NCI-H146 (cell line): ENCODE results near the gene NDUFA12.

ENCODE experiments used
- DNase-seq: peaks from one replicate; lab custom pipeline; 2025; lab: John Stamatoyannopoulos, UW

The NDUFA12 gene

DNA sequence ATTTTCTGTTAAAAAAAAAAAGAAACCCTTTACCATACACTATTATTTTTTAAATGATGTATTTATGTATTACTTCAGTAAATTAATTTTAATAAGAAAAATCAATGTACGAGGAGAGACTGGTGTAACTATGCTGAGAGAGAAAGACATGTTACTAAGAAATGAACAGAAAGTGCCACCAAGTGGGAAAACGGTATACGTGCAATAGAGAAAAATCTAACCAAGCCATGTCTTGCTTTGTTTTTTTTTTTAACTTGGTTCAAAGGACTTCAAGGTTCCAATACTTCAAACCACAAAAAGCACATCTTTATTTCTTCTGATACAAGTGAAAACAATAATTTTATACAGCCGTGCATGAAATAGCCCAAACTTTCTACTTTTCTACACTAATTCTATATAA is 22.9 kb downstream of the NDUFA12 start:
- no peak for DNase-seq

DNA sequence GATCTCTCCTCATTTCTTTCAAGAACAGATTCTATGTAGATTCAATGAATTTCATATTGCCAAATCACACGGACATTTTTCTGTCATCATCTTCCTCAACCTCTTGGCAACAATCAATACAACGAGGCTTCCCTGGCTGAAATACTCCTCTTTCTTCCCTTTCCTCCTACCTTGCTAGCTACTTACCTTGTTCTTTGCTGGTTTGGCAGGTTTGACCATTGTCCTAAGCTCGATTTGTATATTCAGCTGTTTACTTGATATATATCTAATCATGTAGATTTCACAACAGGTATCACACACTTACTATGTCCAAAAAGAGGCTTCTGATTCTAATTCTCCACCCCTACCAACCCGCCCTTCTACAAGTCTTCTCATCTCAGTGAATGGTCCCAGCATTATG is 23.6 kb downstream of the NDUFA12 start:
- no peak for DNase-seq

DNA sequence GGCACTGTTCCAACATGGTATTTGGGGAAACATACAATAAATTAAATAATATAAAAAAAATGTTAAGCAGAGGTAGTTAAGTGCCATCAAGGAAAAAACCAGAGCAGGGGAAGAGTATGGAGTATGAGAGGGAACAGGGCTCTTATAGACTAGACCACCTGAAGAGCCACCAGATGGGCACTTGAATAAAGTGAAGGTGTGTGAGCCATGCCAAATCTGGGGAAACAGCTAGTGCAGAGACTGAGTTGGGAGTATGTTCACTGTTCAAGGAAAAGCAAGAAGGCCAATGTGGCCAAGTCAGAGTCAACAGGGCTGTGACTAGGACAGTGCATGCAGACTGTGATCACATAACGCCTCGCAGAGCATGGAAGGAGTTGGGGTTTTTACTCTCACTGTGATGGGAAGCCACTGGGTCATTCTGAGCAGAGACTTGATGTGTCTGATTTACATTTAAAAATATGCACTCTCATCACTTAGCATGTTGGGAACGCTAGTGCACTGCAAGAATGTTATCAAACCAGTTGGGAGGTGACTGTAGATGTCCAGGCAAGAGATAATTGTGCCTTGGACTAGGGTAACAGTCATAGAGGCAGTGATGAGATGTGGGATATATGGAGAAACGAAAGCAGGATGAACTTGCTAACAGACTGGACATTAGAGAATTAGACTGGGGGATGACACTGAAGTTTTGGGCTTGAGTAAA is 25.6 kb downstream of the NDUFA12 start:
- DNase-seq, result no peak

DNA sequence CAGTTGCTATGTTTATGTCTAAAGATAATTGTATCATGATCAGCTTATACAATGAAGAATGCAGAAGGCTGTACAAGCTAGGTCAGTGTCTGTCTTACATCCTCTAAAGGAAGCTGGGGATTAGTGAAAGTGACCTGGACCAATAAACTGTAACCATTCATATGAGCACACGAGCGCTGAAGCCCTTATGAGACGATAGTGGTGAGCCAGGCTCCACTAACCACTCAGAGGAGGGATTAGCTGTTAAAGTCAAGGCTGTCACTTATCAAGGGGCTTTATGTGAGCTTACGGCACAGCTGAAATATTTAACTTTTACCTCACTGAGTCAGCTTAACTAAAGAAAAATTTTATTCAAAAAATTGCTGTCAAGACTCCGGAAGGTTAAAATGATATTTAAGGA is 30.3 kb downstream of the NDUFA12 start:
- no peak for DNase-seq

DNA sequence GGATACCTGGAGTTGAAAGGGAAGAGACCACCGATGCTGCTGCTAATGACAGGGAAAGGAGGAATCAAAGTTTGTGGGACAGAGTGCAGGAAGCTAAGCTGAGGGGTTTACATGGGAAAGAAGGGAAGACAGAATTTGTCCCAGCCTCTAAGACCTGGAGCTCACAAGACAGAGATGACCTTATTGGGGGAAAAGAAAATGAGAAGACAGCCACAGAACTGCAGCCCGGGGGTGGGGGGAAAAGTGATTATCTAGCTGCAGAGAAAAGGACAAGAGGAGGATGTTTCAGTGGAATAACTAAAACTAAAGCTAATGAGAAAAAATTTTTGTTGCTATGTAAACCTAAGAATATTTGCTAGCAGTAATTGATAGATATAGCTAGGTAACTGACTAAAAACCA is 30.7 kb downstream of the NDUFA12 start:
- no peak for DNase-seq

DNA sequence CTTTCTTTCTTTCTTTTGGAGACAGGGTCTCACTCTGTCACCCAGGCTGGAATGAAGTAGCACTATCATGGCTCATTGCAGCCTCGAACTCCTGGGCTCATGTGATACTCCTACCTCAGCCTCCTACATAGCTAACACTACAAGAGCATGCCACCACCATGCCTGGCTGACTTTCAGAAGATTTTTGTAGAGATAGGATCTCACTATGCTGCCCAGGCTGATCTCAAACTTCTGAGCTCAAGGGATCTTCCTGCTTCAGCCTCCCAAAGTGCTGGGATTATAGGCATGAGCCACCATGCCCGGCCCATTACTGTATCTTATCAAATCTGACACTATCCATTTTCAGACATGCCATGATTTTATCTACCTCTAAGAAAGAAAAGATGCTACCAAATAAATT is 31.6 kb downstream of the NDUFA12 start:
- DNase-seq, result no peak

DNA sequence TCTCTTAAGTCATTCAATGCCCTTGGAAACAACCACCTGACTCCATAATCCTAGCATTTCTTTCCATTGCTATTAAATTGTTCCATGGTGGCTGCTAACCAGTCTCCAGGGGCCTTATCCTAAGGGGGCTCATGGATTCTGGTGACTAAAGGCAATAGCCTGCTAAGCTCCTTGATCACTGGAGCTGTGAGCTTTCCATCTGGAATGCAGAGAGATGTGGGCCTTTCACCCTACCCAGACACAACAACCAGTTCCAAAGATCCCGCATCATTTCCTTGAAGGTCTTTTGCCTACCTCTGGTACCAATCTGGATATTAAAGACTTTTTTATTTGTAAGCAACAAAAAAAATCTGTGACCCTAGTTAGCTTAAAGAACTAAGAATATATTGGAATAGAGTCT is 32.9 kb downstream of the NDUFA12 start:
- no peak for DNase-seq

DNA sequence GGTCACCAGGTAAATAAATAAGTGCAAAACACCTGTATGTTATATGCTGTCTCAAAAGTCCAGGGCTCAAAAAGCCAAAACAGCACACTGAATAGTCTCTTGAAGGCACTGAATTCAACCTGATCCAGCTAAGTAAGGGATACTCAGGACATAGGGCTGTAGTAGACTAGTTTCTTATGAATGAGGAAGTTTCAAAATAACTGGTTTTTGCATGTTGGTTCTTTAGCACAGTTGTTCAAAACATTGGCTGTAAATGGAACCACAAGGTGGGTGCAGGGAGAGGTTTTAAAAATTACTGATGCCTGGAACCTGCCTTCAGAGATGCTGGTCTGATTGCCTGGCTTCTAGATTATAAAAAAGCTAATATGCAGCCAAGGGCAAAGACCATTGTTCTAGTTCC is 34.1 kb downstream of the NDUFA12 start:
- no peak for DNase-seq

DNA sequence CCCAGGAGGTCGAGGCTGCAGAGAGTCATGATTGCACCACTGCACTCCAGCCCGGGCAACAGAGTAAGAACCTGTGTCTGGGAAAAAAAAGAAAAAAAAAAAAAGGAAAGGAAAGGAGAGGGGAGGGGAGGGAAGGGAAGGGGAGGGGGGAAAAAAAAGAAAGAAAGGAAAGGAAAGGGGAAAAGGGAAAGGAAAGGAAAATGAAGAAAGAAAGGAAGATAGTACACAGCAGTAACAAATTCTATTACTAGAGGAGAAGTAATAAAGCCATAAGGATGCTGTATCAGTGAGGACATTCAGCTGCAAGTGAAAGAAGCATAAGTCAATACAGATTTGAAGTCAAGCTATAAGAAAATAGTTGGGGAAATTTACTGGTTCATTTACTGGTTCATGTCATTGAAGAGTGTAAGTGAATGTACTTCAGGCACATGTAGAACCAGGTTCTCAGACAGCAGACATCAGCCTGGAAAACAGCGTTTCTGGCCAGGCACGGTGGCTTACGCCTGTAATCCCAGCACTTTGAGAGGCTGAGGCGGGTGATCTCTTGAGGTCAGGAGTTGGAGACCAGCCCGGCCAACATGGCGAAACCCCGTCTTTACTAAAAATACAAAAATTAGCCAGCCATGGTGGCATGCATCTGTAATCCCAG is 37.4 kb downstream of the NDUFA12 start:
- no peak for DNase-seq

DNA sequence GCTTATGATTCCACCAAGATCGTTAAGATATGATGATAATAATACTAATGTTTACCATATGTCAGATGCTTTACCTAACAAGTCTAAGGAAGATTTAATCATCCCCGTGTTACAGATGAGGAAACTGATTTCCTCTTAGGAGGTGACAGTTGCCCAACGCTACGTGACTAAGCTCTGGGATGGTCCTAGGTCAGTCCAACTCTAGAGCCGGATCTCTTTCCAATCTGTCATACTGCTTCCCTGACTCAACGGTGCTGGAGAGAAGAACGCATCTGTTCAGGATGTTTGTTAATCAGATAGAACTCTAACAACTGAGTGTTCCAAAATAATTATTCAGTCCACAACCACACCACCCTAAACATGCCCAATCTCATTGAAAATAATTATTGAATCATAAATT is 39.8 kb downstream of the NDUFA12 start:
- no peak for DNase-seq

DNA sequence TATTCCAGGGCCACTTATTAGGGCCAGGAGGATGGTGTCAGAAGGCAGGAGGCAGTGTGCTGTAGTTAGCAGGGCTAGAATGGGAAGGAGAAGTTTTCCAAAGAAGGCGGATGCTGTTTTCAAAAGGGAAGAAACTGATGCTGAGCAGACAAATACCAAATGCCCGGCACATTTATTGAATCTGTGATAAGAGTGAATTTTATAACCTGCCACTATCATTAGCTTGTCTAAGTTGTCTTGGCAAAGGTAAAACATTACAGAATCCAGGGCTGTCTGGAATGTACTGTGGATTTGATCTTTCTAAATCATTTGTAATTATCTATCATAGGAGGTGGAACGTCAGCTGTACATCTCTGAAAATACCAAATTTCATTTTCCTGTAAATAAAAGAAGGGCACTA is 40.8 kb downstream of the NDUFA12 start:
- no peak for DNase-seq

DNA sequence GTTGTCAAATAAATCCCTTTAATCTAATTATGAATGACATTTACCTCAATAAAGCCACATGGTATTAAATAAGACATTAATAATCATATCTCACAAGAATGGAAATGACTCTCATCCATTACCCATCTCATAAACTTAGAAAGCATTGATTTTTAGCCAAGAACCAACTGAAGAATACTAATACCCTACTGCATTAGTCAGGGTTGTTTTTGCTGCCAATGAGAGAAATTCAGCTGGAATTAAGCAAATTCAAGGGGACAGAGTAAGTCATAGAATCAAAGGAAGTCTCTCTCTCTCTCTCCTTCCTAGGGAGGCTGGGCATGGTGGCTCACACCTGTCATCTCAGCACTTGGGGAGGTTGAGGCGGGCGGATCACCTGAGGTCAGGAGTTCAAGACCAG is 41.6 kb downstream of the NDUFA12 start:
- DNase-seq, result no peak

DNA sequence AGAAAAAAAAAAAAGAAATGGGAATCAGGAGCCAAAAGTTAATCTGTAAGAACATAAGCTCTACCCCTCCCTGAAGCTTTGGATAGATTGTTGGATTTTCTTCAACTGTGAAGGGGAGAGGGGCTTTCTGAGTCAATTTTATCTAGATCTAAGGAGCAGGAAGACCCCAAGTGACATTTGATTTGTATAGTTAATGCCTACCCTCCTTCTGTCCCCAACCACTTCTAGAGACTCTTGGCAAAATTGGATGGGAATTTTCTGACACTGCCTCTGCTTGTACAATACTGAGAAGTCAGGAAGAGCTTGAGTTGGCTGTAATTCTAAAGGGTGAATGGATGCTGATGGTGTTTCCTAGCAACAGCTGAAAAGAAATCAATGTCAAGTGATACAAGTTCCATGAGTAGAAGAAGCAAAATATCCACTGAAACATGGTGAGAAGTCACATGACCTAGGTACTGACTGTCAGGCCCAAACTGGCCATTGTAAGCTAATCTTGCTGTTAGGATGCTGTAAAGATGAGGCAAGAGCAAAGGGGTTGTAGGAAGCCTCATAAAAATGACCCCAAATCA is 42.2 kb downstream of the NDUFA12 start:
- no peak for DNase-seq

DNA sequence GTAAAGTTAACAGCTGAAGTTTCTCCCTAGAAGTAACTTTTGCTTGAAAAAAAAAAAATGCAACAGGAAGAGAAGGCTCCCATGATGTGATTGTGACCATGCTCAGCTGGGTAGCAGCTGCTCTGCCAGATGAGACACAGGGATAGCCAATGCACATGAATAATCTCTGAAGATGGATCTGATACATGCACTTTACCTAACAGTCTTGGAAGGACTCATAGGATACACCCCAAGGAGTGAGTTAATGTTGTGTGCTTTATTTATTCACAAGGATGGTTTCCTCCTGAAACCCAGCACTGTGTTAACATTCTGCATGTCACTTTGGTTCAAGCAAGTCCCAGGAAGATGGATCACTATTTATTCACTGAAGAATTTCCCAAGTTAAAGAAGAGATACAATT is 46.5 kb downstream of the NDUFA12 start:
- no peak for DNase-seq

DNA sequence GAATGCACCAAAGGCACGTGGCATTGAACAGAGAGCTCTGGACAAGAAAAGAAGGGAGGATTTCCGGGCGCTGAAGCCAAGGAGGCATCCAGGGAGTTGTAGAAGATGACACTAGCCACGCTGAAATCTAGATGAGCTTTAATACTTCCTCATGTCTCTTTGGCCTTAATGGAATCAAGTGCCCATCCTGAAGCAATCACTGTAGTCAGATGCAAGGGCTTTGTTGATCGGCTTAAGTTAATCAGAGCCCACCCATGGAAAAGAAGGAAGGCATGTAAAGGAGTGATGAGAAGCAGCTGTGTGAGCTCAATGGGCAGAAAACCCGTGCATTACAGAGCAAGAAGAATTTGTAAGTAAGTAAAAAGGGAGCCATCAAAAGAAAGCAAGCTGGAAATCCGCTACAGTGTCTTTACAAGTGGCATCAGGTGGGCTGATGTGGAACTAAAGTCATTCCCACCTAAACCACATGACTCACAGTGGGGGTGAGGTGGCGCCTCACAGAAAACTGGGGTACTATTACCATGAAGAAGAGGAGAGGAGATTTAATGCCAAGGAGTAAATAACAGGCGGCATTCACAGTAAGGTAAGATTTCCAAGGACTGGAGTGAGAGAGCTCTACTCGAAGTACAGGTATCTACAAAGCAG is 48.4 kb downstream of the NDUFA12 start:
- no peak for DNase-seq

DNA sequence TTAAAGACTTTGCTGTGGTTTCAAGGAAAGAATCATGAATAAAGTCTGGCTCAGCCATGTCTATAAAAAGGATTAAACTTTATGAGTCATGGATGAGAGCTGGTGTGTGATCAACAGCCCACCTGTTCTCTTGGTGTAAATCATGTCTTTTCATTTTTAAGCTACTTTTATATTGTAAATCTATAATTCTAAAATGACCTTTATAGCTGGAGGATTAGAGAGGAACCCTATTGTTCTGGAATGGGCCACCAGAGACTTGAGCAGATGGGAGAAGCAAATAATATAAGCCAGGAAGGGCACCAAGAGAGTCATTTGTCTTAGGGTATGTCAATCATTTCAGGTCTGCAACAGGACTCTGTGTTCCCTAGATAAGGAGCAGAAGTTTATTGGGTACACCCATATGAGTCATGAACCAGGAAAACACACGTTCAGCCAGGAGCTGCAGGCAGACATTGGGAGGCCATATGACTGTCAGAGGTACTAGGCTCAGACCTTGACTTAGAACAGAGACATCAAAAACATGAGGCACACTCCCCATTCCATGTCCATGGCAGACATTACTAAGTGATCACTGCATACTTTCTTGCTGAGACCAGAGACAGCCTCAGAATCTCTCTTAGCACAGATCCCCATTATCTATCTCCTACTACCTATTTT is 49.3 kb downstream of the NDUFA12 start:
- no peak for DNase-seq

DNA sequence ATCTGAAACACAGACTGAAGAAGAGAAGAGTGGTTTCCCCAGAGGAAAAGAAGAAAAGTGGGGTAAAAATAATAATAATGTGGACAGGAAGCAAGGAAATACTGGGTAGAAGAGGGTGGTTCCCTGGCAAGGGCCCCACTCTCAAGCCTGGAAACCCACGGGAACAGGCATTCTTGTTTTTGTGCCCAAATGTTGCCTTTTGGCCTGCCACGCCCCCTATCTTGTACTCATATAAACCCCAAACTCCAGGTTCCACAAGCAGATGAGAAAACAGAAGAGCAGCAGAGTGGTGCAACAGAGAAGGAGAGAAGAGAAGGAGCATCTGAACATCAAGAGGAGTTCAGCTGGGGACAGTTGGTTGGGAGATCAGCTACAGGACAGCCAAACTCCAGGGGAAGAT is 51.2 kb downstream of the NDUFA12 start:
- no peak for DNase-seq

DNA sequence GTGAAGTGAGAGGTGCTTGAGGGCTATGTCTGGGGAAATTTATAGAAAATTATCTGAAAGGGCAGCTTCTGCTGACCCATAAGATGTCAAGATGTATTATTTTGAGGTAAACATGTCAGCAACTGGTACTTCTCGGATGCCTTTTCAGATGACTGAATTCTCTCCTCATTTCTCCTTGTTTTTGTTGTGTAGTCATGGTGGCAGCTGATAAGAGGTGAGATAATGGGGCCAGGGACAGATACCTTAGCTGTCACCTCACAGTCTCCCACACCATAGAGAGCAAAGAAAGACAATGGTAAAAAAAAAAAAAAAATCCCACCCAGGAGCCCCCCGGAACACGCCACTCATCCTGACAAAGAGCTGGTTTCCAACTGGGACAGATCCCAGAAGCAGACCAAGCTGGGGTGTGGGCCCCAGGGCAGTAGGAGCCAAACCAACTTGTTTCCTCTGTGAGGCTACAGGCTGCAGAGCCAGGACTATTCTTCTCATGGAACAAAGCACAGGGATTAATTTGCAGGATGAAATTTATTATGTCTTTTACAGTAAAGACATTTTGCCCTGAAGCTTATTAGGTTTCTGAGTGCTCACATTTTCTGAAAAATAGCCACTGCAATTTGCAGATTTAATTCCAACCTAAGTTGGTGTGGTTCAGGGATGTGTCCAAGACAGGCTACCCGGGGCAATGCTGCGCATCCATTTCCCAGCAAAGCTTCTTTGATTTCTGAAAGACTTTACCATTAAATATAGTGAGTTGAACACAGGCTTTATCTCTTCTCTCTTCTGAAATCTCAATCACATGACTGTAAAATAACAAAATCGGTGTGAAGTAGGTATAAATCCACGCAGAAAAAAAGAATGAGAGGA is 52.2 kb downstream of the NDUFA12 start:
- DNase-seq, result no peak

DNA sequence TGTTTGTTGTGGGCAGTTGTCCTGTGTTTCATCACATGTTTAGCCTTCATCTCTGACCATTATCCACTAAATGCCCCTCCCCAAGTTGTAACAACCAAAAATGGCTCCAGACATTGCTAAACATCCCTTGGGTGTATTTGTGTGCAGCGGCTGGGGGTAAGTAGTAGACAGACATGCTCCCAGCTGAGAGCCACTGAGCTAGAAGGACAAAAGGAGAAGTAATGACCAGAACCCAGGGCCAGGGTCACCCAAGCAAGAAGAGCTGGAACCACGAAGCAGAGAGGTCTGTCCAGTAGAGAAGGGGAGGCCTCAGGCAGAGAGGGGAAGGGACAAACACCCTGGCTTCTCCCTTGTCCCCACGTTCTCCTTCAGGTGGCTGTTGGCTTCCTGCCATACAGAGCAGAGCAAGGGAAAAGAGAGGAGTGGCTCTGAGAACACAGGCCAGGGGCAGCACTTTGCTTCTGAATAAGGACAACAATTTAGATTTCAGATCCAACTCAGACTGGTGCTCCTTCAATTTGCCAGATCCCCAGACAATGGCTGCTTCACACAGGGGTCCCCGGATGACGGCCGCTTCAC is 55.2 kb downstream of the NDUFA12 start:
- DNase-seq, result no peak

DNA sequence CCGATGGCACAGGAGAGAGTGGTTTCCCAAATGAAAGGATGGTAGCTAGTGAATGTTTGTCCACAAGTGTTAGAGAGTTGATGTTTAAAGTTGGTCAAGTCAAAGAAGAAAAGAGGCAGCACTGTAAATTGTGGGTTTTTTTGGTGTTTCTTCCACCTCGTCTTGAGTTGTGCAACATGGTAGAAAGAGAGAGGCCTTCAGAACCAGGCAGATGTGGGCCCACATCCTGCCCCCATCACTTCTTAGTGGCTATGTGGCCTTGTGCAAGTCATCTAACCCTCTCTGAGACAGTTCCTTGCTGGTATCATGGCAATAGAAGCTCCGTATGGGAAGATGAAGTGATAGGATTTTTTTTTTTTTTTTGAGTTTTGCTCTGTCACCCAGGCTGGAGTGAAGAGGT is 60.8 kb downstream of the NDUFA12 start:
- no peak for DNase-seq

DNA sequence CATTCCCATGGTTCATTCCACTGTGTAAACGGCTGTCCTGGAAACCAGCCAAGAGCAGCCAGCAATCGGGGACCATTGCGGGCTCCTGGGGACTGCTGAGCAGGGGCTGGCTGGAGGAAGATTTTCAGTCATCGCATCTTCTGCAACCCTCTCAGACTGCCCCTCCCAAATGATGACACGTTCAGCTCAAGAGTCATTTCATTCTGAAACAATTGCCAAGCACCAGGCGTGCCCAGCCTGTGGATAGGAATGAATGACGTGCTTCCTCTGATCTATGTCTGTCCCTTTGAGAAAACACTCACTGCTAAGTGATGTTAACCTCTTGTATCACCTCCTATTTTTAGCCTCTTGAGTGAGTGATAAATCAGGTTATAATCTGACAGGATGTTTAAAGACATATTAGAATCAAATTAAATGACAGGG is 62.0 kb downstream of the NDUFA12 start:
- no peak for DNase-seq
